GM19238 (cell line): Measurements from ENCODE around the gene NUTF2.
"Not testable (repeated sequence)": the region's sequence is repeated elsewhere in the genome, so short reads cannot be mapped to it uniquely, and the experiment has no call there.

Experiments
- DNase-seq: peaks from one replicate; pipeline ENCODE4 v3.0.0; 2011; ENCODE audit warnings: low spot score; ENCODE audit not compliant: insufficient read length

NUTF2 gene

DNA sequence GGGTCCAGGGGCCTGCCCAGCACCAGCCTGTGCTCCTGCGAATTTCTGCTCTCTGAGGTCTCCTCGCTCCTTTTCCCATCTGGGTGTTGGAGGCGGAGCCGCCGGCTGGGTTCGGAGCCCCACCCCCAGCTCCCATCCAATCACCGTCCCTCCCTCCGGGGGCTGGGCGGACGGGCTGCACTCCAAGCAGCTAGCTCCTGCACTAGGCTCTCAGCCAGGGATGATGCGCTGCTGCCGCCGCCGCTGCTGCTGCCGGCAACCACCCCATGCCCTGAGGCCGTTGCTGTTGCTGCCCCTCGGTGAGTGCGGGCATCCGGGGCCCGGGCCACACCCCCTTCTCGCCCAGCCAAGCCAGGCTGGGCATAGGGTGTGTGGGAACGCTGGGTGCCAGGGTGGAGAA lies 38.0 kb downstream of the NUTF2 start, which contains the start of gene NRN1L:
Gene NRN1L, plus strand, starts transcription at position 202 of the 400 bp plus-strand sequence. Its CDS starts 19 bp downstream, at position 221.
- DNase-seq = no peak

DNA sequence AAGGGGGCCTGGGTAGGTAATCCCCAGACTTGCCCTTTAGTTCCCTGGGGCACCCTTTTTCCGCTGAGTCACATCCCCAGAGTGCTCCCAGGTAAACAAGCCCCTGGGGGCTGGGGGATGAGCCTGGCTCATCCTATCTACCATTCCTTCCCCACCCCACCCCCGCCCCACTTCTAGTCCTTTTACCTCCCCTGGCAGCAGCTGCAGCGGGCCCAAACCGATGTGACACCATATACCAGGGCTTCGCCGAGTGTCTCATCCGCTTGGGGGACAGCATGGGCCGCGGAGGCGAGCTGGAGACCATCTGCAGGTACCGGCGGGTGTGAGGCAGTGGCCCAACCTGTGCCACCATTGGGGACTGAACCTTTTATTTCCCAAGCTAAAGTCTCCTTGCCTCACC lies 38.8 kb downstream of the NUTF2 start:
- DNase-seq = no peak

DNA sequence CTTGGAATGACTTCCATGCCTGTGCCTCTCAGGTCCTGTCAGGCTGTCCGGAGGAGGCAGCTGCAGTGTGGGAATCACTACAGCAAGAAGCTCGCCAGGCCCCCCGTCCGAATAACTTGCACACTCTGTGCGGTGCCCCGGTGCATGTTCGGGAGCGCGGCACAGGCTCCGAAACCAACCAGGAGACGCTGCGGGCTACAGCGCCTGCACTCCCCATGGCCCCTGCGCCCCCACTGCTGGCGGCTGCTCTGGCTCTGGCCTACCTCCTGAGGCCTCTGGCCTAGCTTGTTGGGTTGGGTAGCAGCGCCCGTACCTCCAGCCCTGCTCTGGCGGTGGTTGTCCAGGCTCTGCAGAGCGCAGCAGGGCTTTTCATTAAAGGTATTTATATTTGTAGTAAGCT lies 39.2 kb downstream of the NUTF2 start:
- DNase-seq = no peak

DNA sequence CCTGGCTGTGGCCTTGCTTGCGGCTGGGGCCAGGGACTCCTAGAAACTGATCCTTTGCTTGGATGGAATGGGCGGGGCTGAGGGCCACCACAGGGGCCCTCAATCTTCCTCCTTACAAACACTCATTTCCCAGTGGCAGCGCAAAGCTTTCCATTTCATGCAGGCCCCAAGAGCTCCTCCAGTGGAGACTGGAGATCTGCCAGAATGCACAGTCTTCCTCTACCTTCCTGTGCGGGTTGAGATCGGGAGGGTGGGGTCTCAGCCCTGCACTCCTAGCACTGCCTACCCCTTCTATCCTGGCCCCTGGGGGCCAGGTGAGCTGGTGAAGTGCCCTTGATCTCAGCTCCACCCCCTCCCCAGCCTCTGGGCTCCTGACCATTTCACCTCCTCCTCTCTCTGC lies 39.7 kb downstream of the NUTF2 start:
- no peak for DNase-seq

DNA sequence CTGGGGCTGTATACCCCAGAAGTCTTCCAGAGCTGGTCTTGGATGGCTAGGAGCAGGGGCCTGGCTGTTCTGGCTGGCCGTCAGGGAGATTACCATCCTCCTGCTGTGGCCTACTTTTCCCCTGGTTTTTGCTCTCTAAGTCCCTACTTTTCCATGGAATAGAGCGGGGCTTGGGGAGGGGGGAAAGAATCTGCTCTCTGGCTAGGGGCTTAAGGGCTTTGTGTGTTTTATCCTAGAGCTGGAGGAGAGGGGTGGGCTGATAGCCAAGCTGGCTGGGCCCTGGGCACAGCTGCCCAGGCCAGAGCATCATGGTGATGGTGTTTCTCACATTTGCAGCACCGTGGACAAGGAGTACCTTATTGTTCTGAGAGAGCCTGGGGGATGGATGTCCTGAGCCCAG lies 41.6 kb downstream of the NUTF2 start:
- DNase-seq = no peak

DNA sequence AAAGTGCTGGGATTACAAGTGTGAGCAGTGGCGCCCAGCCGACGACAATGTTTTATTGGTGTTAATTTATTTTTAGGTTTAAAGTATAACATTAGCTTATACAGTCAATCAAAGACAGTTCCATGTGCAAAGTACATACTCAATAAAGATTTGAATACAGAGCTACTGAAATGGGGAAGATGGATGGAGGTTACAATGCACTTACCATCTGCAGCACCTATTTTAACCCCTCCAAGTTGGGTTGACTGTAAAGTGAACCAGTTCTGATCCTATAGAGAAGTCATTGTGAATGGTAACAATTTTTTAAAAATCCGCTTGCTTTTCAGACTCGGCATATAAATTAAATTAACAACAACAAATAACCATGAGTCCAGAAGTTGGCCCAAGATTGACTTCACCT lies 45.6 kb downstream of the NUTF2 start:
- no peak for DNase-seq

DNA sequence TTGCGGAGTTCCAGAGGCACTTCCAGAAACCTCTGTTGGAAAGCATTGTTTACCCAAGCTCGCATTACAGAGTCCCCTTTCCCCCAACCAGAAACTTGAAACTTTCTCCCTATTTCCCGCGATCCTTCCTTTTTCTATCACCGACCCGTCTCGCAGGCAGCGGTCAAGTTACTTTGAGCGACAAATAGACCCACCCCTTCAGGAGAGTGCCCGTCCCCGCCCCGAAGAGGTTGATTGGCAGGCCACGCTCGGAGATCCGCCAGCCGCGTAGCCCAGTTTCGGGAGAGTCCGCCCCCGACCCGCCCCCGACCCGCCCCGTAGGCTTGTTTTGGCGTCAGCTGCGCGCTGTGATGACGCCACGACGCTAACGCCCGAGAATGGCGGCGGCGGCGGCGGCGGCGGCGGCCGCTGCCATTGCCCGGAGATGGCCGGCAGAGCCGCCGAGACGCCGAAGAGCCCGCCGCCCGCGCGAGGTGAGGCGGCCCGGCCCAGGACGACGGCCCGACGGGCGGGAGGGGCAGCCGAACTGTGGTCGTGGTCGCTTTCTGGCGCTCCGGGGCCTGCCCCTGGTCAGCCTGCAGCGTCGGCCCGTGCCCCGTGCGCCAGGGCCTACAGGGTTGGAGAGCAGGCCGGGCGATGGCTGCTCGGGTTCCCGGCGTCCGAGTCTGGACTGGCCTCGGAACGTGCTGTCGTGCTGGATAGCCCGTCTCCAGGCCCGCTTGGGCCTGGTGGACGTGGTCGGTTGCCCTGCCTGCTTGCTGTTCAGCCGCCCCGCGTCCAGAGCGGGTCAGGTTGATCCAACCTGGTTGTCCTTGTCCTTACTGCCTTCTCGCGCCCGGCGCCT lies 46.4 kb downstream of the NUTF2 start, which contains the start of gene PSKH1:
Gene PSKH1, plus strand, starts transcription at position 356 of the 844 bp plus-strand sequence. CDS start 15,496 bp downstream, outside the sequence.
- DNase-seq = peak; percentile 99

DNA sequence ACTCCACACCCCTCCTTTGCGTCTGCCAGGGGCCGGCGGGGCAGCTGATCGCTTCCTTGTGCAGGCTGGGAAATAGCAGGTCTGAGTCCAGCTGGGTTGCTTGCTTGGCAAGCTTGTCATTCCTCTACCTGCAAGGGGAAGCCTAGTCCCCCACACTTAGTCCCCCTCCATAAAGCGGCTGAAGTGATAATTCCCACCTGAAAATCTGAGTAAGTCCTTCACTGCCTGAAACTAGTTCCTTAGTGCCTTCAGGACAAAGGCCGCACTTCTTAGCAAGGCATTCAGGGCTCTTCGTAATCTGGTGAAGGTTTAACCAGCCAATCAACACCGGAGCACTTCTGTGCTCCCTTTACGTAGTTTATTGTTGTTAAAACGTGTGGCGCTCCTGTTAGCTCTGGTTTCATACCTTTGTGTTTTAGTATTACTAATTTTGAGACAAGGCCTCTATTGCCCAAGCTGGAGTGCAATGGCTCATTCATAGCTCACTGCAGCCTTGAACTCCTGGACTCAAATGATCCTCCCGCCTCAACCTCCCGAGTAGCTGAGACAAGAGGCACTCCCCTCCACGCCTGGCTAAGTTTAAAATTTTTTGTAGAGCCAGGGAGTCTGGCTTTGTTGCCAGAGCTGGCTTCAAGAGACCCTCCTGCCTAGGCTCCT lies 47.1 kb downstream of the NUTF2 start:
- DNase-seq = no peak

DNA sequence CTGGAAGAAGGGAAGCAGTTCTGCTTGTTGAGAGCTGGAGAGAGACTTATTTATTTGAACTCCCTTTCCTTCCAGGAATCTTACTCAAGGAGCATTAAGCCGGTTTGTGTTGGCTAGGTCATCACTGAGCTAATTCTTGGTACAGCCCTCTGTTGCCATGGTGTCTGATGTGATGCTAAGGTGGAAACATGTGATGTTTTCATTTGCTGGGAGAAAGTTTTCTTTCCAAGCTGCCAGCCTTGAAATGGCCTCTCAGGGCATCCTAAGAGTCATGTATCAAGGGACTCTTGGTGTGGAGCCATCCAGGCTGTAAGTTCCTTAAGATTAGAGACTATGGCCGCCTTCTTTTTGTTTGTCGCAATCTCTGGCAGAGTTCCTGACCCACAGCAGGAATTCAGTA lies 50.5 kb downstream of the NUTF2 start:
- DNase-seq = no peak

DNA sequence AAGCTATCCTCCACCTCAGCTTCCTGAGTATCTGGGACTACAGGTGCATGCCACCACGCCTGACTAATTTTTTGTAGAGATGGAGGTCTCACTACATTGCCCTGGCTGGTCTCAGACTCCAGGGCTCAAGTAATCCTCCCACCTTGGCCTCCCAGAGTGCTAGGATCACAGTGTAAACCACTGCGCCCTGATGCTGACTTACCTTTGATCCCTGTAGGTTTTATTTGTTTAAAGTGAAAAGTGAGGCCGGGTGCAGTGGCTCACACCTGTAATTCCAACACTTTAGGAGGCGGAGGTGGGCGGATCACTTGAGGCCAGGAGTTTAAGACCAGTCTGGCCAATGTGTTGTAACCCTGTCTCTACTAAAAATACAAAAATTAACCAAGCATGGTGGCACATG lies 55.0 kb downstream of the NUTF2 start:
- DNase-seq = no peak

DNA sequence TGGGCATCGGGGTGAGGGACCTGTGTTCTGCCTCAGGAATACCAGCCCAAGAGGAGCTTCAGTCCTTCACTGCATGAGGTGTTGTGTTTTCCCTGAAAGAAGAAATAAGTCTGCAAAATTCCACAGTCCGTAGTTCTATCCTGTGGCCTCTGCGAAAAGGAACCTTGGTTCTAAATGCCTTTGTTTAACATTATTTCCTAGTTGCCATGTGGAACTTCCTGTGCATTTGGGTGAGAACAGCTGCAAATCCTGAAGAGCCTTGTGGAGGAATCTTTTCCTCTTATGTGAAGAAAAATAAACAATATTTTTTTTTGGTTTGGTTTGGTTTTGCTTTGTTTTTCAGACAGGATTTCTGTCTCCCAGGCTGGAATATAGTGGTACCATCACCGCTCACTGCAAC lies 56.1 kb downstream of the NUTF2 start:
- DNase-seq = no peak

DNA sequence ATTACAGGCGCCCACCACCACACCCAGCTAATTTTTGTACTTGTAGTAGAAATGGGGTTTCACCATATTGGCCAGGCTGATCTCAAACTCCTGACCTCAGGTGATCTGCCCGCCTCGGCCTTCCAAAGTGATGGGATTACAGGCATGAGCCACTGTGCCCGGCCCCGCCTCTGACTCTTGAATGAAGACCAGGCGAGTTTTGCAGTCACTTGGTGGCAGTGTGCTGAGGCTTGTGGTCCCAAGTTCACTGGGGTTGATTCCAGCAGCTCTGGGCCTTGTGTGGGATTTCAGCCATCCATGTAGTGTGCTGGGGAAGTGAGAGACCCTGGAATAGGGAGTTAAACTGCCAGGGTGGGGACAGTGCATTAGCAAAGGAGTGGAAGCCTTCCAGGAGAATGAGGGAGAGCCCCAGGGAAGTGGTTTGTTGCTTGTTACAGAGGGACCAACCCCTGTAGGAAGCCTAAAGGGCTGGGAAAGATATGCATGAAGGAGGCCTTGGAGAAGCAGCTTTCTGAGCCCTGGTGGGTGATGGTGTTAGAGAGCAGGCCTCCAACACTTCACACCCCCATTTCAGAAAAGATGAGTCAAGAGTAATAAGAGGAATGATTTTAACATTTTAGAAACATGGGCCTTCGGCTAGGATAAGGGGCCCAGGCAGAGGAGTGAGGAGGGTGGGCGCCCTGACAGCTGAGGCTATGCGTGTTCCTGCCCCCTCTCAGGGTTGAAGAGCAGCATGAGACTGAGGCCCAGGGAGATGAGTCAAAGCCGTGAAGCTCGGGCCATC lies 60.9 kb downstream of the NUTF2 start:
- no peak for DNase-seq

DNA sequence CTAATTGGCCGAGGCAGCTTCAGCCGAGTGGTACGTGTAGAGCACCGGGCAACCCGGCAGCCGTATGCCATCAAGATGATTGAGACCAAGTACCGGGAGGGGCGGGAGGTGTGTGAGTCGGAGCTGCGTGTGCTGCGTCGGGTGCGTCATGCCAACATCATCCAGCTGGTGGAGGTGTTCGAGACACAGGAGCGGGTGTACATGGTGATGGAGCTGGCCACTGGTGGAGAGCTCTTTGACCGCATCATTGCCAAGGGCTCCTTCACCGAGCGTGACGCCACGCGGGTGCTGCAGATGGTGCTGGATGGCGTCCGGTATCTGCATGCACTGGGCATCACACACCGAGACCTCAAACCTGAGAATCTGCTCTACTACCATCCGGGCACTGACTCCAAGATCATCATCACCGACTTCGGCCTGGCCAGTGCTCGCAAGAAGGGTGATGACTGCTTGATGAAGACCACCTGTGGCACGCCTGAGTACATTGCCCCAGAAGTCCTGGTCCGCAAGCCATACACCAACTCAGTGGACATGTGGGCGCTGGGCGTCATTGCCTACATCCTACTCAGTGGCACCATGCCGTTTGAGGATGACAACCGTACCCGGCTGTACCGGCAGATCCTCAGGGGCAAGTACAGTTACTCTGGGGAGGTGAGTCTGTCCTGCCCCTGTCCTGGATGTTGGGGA lies 62.5 kb downstream of the NUTF2 start:
- DNase-seq = no peak

DNA sequence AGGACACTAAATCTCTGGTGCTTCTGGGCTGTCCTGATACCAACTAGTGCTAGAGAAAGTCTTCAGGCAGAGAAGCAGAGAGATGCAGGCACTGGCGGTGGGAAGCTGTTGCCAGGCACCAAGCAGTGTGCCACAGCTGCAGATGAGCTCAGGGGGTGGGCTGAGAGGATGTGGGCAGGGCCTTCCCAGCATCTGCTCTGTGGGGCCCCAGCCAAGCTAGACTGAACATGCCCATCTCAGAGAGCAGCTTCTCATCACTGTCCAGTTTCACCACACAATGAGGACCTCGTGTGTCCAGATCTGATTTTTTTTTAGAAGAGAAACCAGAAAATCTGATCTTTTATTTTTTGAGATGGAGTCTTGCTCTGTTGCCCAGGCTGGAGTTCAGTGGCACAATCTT lies 63.4 kb downstream of the NUTF2 start:
- no peak for DNase-seq

DNA sequence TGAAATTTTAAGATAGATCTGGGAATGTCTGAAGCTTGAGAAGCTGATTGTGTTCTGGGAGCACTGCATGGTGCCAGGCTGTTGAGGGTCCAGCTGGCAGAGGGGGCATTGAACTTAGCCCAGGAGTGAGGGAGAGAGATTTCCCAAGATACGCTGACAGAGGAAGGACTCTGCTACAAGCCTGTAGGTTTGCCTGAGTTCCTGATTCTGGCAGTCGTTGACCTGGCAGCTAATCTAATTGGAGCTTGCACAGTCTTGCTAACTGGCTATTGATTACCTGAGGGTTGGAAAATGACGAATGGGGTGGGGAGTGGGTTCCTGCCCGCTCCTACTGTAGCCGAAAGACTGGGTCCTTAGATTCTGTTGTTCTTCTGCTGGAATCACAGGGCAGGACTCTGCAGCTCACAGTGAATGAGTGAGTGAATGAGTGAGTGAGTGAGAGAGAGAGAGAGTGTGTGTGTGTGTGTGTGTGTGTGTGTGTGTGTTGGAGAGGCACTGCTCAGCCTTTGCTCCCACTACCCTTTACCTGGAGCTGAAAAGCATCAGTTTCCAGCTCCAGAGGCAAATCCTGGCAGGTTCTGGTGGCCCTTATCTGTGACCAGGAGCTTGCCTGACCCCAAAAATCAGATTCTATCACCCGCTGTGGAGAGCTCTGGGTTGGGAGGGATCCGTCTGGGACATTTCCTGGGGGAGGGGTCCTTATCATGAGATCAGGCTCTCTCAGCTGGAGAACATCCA lies 68.2 kb downstream of the NUTF2 start:
- DNase-seq = no peak

DNA sequence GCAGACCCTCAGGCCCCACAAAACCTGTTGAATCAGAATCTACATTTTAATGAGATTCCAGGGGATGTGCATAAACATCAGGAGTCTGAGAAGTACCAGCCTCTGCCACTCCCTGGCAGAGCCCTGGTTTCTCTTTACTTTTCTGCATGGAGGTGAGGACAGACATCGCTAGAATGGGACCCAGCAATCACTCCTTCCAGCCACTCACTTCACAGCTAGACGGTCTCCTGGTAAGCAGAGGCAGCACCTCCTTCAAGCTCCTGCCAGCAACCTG lies 68.7 kb downstream of the NUTF2 start:
- not testable (repeated sequence) for DNase-seq

DNA sequence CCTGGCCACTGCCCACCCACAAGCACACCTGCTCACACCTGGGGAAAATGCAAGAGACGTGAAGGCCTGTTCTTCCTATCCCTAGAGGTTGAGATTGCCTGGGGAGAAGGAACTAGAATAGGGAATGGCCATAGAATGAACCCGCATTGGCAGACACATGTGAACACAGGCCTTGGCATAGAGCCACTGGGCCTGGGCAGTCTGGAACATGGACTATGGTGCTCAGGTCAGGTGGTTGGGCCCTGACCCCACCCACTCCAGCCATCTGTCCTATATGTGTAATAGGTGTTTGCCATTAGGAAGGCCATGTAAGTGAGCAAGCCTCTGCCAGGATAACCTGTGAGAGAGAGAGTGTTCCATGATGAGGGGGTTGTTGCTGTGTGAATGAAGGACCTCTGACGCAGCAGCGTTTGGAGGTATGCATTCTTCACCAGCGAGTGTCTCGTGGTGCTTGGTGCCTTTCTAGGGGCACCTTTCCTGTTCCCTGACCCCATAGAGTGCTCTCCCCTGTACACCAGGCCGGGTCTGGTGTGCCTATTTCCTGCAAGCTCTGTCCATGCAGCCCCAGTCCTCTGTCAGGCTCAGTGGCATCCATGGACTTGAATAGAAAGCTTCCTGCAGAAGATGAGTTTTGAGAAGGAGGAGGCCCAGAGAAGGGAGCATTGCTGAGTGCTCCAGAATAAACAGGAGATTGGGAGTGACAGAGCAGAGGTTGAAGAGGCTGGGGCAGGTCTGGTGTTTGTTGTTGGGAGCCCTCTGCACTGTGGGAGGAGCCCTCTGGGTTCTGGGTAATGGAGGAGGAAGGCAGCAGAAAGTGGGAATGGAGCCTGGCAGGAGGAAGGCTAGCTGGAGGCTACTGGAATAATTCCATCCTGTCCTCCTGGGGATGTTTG lies 69.3 kb downstream of the NUTF2 start:
- DNase-seq = no peak

DNA sequence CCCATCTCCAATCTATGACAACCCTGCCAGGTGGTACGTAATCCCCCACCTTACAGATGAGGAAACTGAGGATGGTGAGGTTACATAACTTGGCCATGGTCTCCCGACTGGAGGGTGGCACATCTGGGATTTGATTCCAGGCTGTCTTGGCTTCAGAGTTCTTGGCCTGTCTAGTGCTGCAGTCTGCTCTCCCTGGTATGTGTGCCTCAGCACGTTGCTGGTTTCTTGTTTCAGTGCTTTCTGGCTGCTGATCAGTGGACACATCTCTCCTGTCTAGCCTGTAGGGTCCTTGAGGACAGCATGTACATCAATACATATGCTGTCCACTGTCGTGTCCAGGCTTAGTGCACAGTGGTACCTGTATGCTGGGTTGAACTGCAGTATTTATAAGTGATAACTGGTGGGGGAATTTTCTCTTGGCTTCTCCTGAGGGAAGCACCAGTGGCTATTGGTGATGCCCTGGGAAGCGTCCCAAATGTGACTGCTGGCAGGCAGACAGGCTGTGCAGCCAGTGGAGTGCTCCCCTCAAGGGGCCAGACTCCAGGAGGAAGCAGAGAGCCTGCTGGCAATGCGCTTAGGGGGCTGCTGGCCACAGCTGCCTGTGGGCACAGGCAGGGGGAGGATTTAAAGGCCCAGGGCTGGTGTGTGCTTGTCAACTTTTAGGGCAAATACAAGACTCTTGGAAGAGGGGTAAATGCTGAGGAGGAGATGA lies 70.6 kb downstream of the NUTF2 start:
- DNase-seq = no peak

DNA sequence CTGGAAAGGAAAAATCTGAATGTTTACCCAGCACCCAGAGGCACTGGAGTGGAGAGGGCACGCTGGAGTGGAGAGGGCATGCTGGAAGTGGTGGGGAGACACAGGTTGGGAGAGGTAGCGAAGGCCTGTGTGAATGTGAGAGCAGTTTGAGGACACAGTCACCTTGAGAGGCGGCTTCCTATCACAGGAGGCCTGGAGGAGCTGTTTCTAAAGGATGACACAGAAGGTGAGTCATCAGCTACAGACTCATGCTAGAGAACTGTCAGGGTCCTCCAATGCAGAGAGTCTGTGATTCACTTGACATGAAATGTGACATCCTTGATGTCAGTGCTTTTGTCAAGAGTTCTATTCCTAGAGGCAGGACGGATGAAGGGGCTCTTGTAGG lies 71.1 kb downstream of the NUTF2 start:
- no peak for DNase-seq
